ENCODE results near the gene SEMA5B. TPM values are rescaled to one million over a fixed set of nuclear protein-coding genes. Genes with fewer than 3 reads are reported as not detected.

The SEMA5B gene
- polyA plus RNA-seq, 3 donors from 2014 or later: not detected

DNA sequence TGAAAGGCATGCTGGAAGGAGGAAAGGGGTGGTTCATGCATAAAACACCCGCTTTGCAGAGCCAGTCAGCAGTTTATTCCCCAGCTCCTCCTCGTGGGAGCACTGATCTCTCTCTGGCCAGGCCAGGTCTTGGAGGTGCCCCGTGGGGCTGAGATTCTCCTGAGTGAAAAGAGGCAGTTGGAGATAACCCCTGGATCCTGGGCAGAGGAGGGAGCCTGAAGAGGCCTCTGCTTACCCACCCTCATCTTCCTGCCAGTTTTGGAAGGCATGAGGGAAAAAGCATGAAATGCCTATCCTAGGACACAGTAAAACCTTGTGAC lies 108.3 kb downstream of the SEMA5B start:
- Mint-ChIP-seq H3K27ac (no peak overlapping the region), H3K27me3 (ENCODE audit: low read depth in 3 of 3) (peaks cover 2 to 11% (median 3%) of the 10 kb centered on the region in 3 donors), H3K4me3 (no peak overlapping the region), H3K36me3 (no peaks in the 10 kb centered on the region), H3K9me3 (no peaks in the 10 kb centered on the region), H3K4me1 (peaks cover under 1 to 6% of the 10 kb centered on the region in 2 donors)
- DNase-seq: no peak

DNA sequence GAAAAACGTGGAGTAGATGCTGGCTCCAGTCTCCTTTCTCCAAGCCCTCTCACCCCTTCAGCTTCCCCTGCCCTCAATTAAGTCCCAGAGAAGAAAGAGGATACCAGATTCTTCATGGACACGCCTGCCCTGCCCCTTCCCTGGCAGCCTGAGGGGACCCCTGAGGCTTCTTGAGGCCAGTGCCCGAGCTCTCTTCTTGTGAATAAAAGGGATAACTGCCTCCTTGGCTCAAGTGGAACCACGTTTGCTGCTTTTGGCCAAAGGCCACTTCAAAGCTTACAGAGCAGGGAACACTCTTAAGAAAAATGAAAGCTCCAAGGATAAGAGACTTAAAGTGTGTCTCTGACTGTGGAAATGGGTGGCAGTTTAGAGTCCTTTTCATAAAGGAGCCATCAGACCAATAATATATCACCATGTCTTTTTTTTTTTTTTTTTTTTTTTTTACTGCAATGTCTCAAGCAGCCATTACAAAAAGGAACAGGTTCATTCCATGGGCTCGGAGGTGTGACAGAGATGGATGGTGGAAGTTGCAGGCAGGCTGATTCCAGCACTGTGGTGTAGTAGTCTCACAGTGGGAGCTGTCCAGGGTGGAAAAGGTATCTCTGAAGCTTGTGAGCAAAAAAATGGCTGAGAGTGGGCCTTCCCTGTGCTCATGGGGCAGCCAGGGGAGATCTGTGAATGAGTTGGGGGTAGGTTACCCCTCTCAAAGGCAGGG lies 108.8 kb downstream of the SEMA5B start:
- peaks cover 3 to 14% (median 4%) of the 10 kb centered on the region in 3 donors for H3K27me3 Mint-ChIP-seq (ENCODE audit: low read depth in 3 of 3)
- H3K4me3 Mint-ChIP-seq: no peak overlapping the region
- peaks cover 3 to 6% of the 10 kb centered on the region in 2 donors for H3K4me1 Mint-ChIP-seq
- DNase-seq: no peak
- H3K9me3 Mint-ChIP-seq: no peaks in the 10 kb centered on the region
- H3K36me3 Mint-ChIP-seq: no peaks in the 10 kb centered on the region
- H3K27ac Mint-ChIP-seq: no peak overlapping the region

DNA sequence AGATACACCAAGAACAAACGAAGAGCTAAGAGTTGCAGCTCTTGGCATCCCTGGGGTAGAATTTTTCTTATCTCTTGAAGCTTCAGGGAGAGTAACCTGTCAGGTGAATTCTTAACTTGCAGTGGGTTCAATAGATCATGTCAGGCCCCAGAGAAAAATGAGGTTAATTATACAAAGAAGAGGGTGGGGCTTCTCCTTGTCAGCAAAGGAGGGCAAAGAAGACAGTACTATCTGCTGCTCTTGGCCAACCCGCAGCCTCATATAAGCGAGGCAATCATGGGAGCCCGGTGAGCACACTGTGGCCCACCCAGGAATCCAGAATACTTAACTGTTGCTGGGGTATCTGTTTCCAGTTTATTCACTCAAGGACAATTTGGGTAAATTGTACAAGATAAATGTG lies 110.2 kb downstream of the SEMA5B start:
- no peak overlapping the region for H3K4me3 Mint-ChIP-seq
- no peaks in the 10 kb centered on the region for H3K36me3 Mint-ChIP-seq
- peaks cover under 1 to 3% of the 10 kb centered on the region in 2 donors for H3K4me1 Mint-ChIP-seq
- DNase-seq: no peak
- no peaks in the 10 kb centered on the region for H3K9me3 Mint-ChIP-seq
- no peak overlapping the region for H3K27ac Mint-ChIP-seq
- peaks cover 2 to 12% (median 4%) of the 10 kb centered on the region in 3 donors for H3K27me3 Mint-ChIP-seq (ENCODE audit: low read depth in 3 of 3)

DNA sequence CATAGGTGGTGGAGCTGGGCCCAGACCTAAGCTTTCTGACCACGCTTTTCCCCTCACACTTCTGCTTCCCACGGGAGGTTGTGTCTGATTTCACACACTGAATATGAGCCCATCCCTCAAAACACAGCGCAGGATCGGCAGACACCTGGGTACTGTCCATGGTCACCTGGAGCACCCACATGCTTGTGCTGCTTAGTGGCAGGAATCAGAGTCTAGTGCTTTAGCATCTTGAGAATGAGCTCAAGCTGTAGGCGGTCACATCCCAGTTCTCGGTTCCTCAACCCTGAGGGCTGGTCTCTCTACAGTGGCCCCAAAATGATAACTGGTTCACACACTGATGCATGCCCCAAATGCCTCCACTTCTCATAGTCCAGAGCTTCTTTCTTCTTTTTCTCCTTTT lies 111.0 kb downstream of the SEMA5B start:
- Mint-ChIP-seq H3K4me1 (peaks cover 0 to 3% of the 10 kb centered on the region in 2 donors), H3K27ac (no peak overlapping the region), H3K9me3 (no peaks in the 10 kb centered on the region), H3K36me3 (no peaks in the 10 kb centered on the region), H3K27me3 (ENCODE audit: low read depth in 3 of 3) (peaks cover 2 to 12% (median 4%) of the 10 kb centered on the region in 3 donors), H3K4me3 (no peak overlapping the region)
- DNase-seq: no peak

DNA sequence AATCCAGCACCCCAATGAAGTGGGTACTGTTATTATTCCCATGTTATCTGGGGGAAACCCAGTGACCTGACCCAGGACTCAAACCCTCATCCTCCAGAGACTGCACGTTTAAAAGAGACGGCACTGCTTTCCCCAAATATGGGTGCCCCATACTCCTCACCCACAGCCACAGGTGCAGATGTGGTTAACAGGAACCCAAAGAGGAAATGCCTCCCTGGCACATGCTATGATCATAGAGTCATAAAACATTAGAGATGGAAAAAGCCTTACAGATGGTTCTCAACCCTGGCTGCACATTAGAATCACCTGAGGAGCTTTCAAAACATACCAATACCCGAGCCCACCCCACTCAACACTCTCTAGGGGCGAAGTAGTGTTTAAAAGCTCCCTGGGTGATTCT lies 111.5 kb downstream of the SEMA5B start:
- H3K4me3 Mint-ChIP-seq: no peak overlapping the region
- H3K9me3 Mint-ChIP-seq: no peaks in the 10 kb centered on the region
- H3K36me3 Mint-ChIP-seq: no peaks in the 10 kb centered on the region
- DNase-seq: no peak
- H3K27ac Mint-ChIP-seq: no peak overlapping the region
- H3K27me3 Mint-ChIP-seq (ENCODE audit: low read depth in 3 of 3): peaks cover 2 to 12% (median 6%) of the 10 kb centered on the region in 3 donors
- H3K4me1 Mint-ChIP-seq: peaks cover 0 to 3% of the 10 kb centered on the region in 2 donors

DNA sequence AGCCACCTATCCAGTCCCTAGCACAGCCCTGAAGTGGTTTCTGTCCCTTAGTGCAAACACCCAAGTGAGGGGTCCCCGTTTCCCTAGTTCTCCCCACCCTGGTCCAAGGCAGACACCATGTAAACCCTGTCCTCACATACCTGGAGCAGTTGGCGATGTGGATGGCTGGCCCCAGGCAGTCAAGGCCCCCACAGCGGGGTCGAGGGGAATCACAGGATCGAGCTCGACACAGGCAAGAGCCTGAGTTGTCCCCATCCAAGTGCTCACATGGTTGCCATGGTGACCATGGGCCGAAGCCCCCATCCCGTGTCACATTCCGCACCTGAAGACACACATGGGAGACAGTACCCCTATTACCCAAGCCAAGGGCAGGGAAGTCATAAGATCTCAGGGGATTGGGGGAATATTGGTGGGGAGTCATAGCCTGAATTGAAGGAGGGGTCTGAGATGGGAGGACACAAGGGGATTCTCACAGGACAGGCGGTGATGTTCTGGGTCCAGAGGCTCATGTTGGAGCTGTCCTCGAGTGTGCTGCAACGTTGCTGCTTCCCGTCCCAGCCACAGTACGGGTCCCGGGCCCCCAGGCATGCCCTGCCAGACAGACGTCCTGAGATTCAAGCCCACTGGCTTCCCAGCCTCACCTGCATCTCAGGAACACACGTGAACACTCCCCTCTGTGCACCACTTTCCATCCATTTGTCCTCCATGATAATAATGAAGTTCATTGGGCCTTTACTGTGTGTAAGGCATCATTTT lies 112.1 kb downstream of the SEMA5B start:
- H3K27ac Mint-ChIP-seq: no peak overlapping the region
- H3K36me3 Mint-ChIP-seq: no peaks in the 10 kb centered on the region
- no peak for DNase-seq
- H3K9me3 Mint-ChIP-seq: no peaks in the 10 kb centered on the region
- H3K27me3 Mint-ChIP-seq (ENCODE audit: low read depth in 3 of 3): peaks cover 2 to 12% (median 10%) of the 10 kb centered on the region in 3 donors
- no peak overlapping the region for H3K4me3 Mint-ChIP-seq
- H3K4me1 Mint-ChIP-seq: peaks cover 0 to 3% of the 10 kb centered on the region in 2 donors

DNA sequence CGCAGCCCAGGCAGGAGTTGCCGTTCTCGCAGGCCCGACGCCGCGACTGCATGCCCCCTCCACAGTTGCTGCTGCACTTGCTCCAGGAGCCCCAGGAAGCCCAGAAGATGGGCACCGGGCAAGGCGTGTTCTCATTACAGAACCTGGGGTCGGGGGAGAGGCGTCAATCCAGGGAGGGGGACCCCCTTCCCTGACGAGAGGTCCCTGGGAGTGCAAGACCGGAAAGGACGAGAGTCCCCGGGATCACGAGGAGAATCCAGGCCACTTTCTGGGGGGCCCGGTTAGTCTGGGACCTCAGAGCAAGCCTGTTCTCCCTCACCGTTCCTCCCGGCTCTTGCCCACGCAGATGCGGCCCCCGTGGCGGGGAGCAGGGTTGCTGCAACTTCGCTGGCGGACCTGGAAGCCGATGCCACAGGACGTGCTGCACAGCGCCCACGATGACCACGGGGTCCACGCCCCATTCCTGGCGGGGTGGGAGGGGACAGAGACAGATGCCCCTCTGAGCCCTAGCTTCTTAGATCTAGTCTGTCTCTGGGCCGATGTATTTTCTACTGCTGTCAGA lies 113.9 kb downstream of the SEMA5B start:
- H3K4me3 Mint-ChIP-seq: no peak overlapping the region
- H3K27me3 Mint-ChIP-seq (ENCODE audit: low read depth in 3 of 3): peaks cover 2 to 13% (median 11%) of the 10 kb centered on the region in 3 donors
- no peak for DNase-seq
- no peaks in the 10 kb centered on the region for H3K36me3 Mint-ChIP-seq
- no peaks in the 10 kb centered on the region for H3K9me3 Mint-ChIP-seq
- H3K4me1 Mint-ChIP-seq: peaks cover 0 to 3% of the 10 kb centered on the region in 2 donors
- no peak overlapping the region for H3K27ac Mint-ChIP-seq

DNA sequence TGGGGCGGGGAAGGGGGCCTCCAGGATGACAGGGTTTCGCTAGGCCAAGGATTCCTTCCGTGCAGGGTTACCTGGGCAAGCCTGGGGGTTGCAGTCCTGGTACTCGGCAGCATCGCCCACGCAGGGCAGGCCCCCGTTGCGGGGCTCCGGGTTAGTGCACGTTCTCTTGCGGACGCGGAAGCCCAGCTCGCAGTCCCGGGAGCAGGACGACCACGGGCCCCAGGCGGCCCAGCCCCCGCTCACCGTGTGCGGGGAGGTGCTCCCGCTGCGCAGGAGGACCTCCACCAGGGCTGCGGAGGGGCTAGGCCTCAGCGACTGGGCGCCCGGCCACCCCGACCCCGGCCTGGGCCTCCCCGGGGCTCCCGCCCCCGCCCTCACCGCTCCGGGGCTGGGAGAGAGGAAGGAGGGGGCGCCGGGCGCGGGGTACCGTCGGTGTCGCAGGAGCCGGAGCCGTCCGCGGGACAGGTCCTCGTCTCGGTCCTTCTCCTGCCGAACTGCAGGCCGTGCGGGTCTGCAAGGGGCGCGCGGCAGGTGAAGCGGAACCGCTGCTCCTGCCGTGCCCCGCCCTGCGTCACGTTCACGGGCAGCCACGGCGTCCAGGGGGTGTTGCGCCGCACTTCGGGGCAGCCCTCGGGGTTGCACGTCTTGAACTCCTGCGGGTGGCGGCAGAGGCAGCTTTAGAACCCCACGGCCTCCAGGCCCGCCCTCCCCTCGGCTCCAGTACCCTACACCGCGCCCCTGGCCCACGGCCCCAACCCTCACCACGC lies 114.6 kb downstream of the SEMA5B start:
- Mint-ChIP-seq H3K36me3 (no peaks in the 10 kb centered on the region), H3K4me3 (no peak overlapping the region), H3K27ac (no peak overlapping the region), H3K4me1 (peaks cover 0 to 3% of the 10 kb centered on the region in 2 donors), H3K9me3 (no peaks in the 10 kb centered on the region), H3K27me3 (ENCODE audit: low read depth in 3 of 3) (peaks cover 2 to 13% (median 13%) of the 10 kb centered on the region in 3 donors)
- no peak for DNase-seq

DNA sequence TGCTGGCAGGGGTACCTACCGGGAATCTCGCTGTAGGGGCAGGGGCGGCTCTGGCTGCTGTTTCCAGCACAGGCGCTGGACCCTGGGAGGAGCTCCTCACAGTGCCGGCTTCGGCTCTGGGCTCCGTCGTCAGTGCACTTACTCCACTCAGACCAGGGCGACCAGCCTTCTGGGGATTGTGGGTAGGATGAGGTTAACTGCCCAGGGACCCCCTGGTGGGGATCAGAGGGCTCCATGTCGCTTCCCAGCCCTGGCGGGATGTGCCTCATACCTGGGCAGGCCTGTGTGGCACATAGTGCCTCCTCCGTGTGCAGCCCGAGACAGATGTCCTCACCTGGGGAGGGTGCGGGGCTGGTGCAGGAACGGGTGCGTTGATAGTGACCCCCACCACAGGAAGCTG lies 115.7 kb downstream of the SEMA5B start:
- peaks cover 0 to 3% of the 10 kb centered on the region in 2 donors for H3K4me1 Mint-ChIP-seq
- H3K27me3 Mint-ChIP-seq (ENCODE audit: low read depth in 3 of 3): peaks cover 3 to 13% (median 13%) of the 10 kb centered on the region in 3 donors
- no peaks in the 10 kb centered on the region for H3K9me3 Mint-ChIP-seq
- H3K36me3 Mint-ChIP-seq: no peaks in the 10 kb centered on the region
- no peak for DNase-seq
- H3K4me3 Mint-ChIP-seq: no peak overlapping the region
- H3K27ac Mint-ChIP-seq: no peak overlapping the region

DNA sequence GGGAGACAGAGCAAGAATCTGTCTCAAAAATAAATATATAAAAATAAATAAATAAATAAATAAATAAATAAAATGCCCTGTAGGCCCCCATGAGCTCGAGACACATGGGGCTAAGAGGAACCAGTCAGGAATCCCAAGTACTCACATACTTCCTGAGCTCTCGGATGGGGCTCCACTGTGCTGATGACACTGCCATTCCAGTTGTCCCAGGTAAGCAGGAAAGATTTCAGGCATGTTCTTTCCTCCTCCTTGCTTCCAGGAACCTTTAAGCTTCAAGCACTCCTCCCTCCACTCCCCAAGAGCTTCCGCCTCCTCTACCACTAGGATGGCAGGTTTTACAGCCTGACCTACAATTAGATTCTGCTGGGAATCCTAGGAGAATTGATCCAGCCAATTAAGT lies 119.3 kb downstream of the SEMA5B start:
- Mint-ChIP-seq H3K4me1 (no peaks in the 10 kb centered on the region), H3K27ac (no peak overlapping the region), H3K9me3 (peaks cover 0 to 2% (median 0%) of the 10 kb centered on the region in 6 donors), H3K4me3 (no peak overlapping the region), H3K36me3 (no peaks in the 10 kb centered on the region), H3K27me3 (ENCODE audit: low read depth in 3 of 3) (peaks cover 4 to 13% (median 7%) of the 10 kb centered on the region in 3 donors)
- no peak for DNase-seq

DNA sequence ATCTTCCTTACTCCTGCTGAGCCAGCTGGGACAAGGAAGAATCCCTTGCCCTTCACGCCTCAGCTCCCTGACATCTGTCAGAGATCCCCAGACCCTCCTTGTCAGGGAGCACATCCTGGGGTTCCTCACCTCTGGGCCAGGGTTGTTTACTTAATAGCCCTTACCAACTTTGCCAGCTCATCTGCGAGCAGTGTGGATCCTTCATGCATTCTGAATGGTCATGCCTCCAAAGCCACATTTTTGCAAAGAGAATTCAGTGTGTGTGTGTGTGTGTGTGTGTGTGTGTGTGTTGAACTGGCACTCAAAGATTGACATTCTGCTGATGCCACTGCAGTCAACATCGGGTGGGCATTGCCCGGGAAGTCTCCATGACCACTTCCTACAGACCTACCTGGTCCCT lies 120.1 kb downstream of the SEMA5B start:
- Mint-ChIP-seq H3K9me3 (peaks cover 0 to 2% (median 0%) of the 10 kb centered on the region in 6 donors), H3K36me3 (no peaks in the 10 kb centered on the region), H3K4me1 (no peaks in the 10 kb centered on the region), H3K27me3 (ENCODE audit: low read depth in 3 of 3) (peaks cover 4 to 13% (median 7%) of the 10 kb centered on the region in 3 donors), H3K4me3 (no peak overlapping the region), H3K27ac (no peak overlapping the region)
- no peak for DNase-seq

DNA sequence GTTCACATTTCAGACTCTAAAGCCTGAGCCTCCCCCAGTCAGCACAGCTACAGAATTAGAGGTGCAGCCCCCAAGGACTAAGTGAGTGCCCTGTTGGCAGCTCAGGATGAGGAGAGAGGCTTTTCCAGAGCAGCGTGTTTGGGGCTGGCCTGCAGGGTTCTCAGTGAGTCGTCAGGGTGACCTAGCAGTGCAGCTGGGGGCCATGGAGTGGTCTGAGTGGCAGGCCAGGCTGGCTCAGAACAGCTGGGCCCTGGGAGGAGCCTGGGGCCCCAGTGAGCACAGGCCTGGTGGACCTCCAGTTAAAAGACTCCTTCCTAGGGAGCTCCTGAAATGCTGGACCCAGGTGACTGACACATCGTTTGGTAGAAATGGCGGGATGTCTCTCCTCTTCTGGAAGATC lies 124.4 kb downstream of the SEMA5B start:
- no peak overlapping the region for H3K27ac Mint-ChIP-seq
- DNase-seq: no peak
- H3K27me3 Mint-ChIP-seq (ENCODE audit: low read depth in 3 of 3): peaks cover 0 to 4% (median 4%) of the 10 kb centered on the region in 3 donors
- H3K9me3 Mint-ChIP-seq: peaks cover 0 to 2% (median 0%) of the 10 kb centered on the region in 6 donors
- no peak overlapping the region for H3K4me3 Mint-ChIP-seq
- no peaks in the 10 kb centered on the region for H3K4me1 Mint-ChIP-seq
- peaks cover 0 to 3% (median 0%) of the 10 kb centered on the region in 3 donors for H3K36me3 Mint-ChIP-seq

DNA sequence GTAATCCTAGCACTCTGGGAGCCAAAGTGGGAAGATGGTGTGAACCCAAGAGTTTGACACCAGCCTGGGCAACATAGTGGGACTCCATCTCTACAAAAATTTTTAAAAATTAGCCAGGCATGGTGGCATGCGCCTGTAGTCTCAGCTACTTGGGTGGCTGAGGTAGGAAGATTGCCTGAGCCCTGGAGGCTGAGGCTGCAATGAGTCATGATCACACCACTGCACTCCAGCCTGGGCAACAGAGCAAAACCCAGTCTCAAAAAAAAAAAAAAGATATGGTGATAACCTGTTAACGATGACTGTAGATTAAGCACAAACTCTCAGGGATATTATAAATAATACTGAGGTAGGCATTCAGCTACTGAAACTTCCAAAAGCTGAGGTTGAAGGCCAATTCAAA lies 125.2 kb downstream of the SEMA5B start:
- no peaks in the 10 kb centered on the region for H3K4me1 Mint-ChIP-seq
- H3K9me3 Mint-ChIP-seq: peaks cover 0 to 2% (median 0%) of the 10 kb centered on the region in 6 donors
- H3K4me3 Mint-ChIP-seq: no peak overlapping the region
- H3K27ac Mint-ChIP-seq: no peak overlapping the region
- H3K36me3 Mint-ChIP-seq: peaks cover 0 to 3% (median 0%) of the 10 kb centered on the region in 3 donors
- no peak for DNase-seq
- peaks cover 0 to 4% (median 4%) of the 10 kb centered on the region in 3 donors for H3K27me3 Mint-ChIP-seq (ENCODE audit: low read depth in 3 of 3)

All from immature natural killer cell (primary cell).